Fibroblast of villous mesenchyme (primary cell): ENCODE results near the gene PIAS2. TPM values are rescaled to one million over a fixed set of nuclear protein-coding genes. Genes with fewer than 3 reads are reported as not detected.
"Not testable (repeated sequence)": the region's sequence is repeated elsewhere in the genome, so short reads cannot be mapped to it uniquely, and the experiment has no call there.

Experiments
- DNase-seq: peaks from one replicate; pipeline ENCODE4 v3.0.0-alpha.2; 2010; ENCODE audit warnings: low read depth
- H3K4me3 ChIP-seq: 2 replicates; pipeline ENCODE4 v1.5.1; 2011; ENCODE audit warnings: low read depth, mild to moderate bottlenecking, low read length
- CTCF ChIP-seq: IDR thresholded peaks from 2 replicates; pipeline ENCODE4 v1.5.1; 2012; ENCODE audit warnings: low read depth, mild to moderate bottlenecking, low read length; ENCODE audit not compliant: insufficient read depth
- total RNA-seq: library from RNA; depleted of rRNA; stranded (reverse); fragments of >200 nt; gene quantifications from 2 replicates; pipeline ENCODE4 v1.2.3, GENCODE V29; 2012

Gene PIAS2
- total RNA-seq, 1 donor, result 32.0 TPM

- no peak for DNase-seq
- no peak for TF ChIP-seq CTCF
- no peak overlapping the region for H3K4me3 ChIP-seq
Measured at GRCh38 chr18:46815661-46816060, 101.6 kb downstream of the PIAS2 start.

DNA sequence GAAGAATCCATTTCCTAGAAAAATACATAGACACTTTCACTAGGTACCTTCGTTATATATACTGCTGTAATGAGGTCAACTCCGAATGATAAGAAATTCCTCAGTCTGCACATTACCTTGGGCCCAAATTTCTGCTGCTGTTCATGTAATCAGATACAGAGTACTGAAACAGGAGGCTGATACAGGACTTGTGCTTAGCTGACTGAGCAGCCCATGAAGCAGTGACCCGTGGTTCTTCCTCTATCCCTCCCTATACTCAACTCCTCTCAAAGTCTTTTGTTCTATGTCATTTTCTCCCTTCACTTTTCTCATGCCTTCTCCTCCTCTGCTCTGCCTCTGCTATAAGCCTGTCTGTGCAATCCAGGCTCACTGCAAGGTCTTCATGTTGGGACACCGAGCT is 102.9 kb downstream of the PIAS2 start:
- no peak for DNase-seq
- TF ChIP-seq CTCF, result no peak
- H3K4me3 ChIP-seq, result no peak overlapping the region

DNA sequence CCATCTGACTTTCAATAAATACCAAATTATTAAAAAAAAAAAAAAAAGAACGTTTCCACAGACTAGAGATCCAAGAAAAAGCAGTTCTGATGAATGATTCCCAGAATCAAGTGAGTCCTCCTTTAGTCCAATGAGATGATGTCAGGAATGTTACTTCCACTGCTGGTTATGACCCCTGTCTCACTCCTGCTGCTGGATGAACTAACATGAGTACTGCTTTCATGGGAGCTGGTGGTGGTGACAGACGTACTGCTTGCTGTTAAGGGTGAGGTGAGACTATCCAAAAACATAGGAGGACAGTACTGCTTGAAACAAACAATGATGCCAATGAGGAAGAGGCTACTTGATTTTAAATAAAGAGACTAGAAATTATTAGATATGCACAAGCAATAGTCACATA is 105.0 kb downstream of the PIAS2 start:
- TF ChIP-seq CTCF, result no peak

DNA sequence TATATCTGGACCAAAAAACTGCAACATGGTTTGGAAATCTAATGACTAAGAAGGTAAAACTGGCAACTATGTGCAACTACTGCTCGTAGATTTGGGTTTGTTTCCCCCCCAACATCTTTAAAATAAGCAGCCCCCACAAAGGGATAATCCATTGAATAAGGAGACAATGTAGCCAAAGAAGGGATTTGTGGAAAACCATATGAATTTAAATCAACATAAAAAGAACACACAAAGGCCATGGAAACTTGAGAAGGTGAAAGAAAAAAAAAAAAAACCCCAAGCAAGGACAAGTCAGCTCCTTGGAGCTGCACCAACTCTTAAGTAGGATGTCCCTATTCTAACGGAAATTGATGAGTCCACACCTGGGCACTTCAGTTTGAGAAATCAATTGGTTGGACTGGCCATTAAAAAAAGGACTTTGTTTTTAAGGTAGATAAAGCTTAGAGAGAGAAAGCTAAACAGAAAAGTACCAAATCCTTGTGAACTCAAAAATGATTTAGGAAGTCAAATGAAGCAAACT is 106.8 kb downstream of the PIAS2 start:
- no peak for TF ChIP-seq CTCF
- H3K4me3 ChIP-seq, result no peak overlapping the region

More for the DNA sequence above, 105.0 kb downstream of the PIAS2 start:
- no peak for DNase-seq
- no peak overlapping the region for H3K4me3 ChIP-seq

DNA sequence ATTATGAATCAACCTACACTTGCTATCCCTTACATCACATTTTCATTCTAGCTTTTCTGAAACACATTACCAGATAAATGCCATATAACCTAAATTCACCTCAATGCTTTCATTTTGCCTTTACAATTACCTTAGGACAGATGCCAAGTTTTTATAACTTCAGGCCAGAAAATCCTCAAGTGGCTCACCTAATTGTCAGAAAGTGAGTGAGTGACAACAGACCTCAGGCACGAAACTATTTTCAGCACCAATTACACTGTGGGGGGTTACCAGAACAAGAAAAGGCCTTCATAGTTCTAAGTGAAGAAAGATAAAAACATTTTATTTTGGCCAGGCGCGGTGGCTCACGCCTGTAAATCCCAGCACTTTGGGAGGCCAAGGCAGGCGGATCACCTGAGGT is 108.2 kb downstream of the PIAS2 start:
- DNase-seq, result no peak
- TF ChIP-seq CTCF, result no peak
- H3K4me3 ChIP-seq, result no peak overlapping the region

More for the DNA sequence above, 106.8 kb downstream of the PIAS2 start:
- no peak for DNase-seq

DNA sequence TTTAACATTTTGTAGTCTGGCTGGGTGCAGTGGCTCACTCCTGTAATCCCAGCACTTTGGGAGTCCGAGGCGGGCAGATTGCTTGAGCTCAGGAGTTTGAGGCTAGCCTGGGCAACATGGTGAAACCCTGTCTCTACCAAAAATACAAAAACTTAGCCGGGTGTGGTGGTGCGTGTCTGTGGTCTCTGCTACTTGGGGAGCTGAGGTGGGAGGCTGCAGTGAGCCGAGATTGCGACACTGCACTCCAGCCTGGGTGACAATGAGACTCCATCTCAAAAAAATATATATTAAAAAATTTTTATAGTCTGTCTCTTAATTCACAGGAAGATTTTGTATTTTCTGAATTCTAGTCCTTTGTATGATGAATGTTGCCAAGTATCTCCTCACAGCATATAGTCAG is 121.4 kb downstream of the PIAS2 start:
- not testable (repeated sequence) for DNase-seq, H3K4me3 ChIP-seq

DNA sequence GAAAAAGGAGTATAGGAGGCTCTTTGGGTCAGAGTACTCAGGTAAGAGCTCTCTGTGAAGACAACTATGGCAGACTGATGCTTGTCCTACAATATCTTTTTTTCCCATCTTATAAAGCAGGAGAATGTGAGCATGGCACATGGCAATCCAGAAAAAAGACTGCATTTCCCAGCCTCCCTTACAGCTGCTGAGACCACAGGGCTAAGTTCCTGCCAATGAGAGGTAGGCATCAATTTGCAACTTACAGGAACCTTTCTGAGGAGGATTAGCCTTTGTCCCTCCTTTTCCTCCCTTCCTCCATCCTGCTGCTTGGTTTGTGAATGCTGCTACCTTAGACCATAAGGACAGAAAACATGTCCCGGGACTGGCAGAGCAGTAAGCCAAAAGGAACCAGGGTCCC is 122.7 kb downstream of the PIAS2 start:
- no peak for DNase-seq
- TF ChIP-seq CTCF, result no peak
- H3K4me3 ChIP-seq, result no peak overlapping the region
